Aorta (tissue), 5 donors: Measurements from ENCODE around the gene CREB3L2. TPM values are rescaled to one million over a fixed set of nuclear protein-coding genes. Genes with fewer than 3 reads are reported as not detected.

Experiments used
- ATAC-seq: fragments of 200-7000 bp; cut with Tn5 transposase; one replicate; pipeline ENCODE4 v1.9.1; 2022; ENCODE audit warnings: moderate library complexity; ENCODE audit not compliant: low FRiP score
- DNase-seq, 2 donors: peaks; one replicate each; pipeline ENCODE4 v3.0.0-alpha.2; 2020
- H3K27ac ChIP-seq, 2 donors: one replicate each; pipeline ENCODE4 v1.5.1; 2013; ENCODE audit warnings: low read length in 2 of 2, mild to moderate bottlenecking in 2 of 2, moderate library complexity in 2 of 2, control low read depth in 1 of 2, inconsistent platforms in 1 of 2, low read depth in 1 of 2
- H3K27me3 ChIP-seq, 2 donors: one replicate each; pipeline ENCODE4 v1.6.1; 2013; ENCODE audit warnings: control low read depth in 1 of 2, low read length in 1 of 2, mild to moderate bottlenecking in 1 of 2, moderate library complexity in 1 of 2; ENCODE audit not compliant: insufficient read depth in 2 of 2, control insufficient read depth in 1 of 2
- H3K36me3 ChIP-seq, 2 donors: one replicate each; pipeline ENCODE4 v1.6.1; 2013; ENCODE audit warnings: control low read depth in 1 of 2, low read length in 1 of 2, mild to moderate bottlenecking in 1 of 2; ENCODE audit not compliant: insufficient read depth in 2 of 2, control insufficient read depth in 1 of 2
- H3K4me1 ChIP-seq, 2 donors: one replicate each; pipeline ENCODE4 v1.6.1; 2013; ENCODE audit warnings: low read length in 2 of 2, control low read depth in 1 of 2, mild to moderate bottlenecking in 1 of 2, moderate library complexity in 1 of 2; ENCODE audit not compliant: insufficient read depth in 2 of 2, control insufficient read depth in 1 of 2
- H3K4me3 ChIP-seq, 2 donors: one replicate each; pipeline ENCODE4 v1.5.1; 2013; ENCODE audit warnings: low read length in 2 of 2, control low read depth in 1 of 2, mild to moderate bottlenecking in 1 of 2
- H3K9me3 ChIP-seq: one replicate; pipeline ENCODE4 v1.6.1; 2013; ENCODE audit warnings: mild to moderate bottlenecking, low read length; ENCODE audit not compliant: control insufficient read depth
- WGBS, 2 donors: extraction: QIAGEN DNeasy Blood & Tissue Kit; methylation state at CpG; one replicate each; pipeline ENCODE4 v1.1.7; 2013; 5-methylcytosine and 5-hydroxymethylcytosine counted together
- intact Hi-C, 2 donors: fragments of 100-400 bp; cut with DNase I; formaldehyde crosslinking; loops; one replicate each; pipeline versions ENCODE4 v1.14.2 to v1.15.0; 2022
- polyA plus RNA-seq, 2 donors: library from polyadenylated mRNA; stranded (reverse); fragments of 200-250 nt; gene quantifications; one replicate each; pipeline ENCODE4 v1.2.3, GENCODE V29; 2013
- total RNA-seq, 2 donors: library from RNA; stranded (reverse); fragmentation: NEBNext Ultra II Directional; extraction: Animal tissue kit (Norgen Biotek cat#: 25700); gene quantifications; one replicate each; pipeline ENCODE4 v1.2.1, GENCODE V29; 2021
- donor health status: healthy with polysubstance abuse.
- donor health status: Bipolar disorder and iron deficiency.
- donor health status: DM: no; HTN: no; CAD: no.
- donor health status: DM: no; HTN: no; CAD: no.
- donor health status: DM: yes; HTN: yes; CAD: no.

The CREB3L2 gene
- total and polyA plus RNA-seq, 4 donors = 10.6 to 165 (median 73.7) TPM

- no peak for DNase-seq
- Histone ChIP-seq H3K4me1 (peaks cover 13 to 18% of the 10 kb centered on the region in 2 donors), H3K9me3 (no peaks in the 10 kb centered on the region), H3K27ac (peak overlapping the region in 1 of 2 donors; percentile 62), H3K27me3 (no peaks in the 10 kb centered on the region), H3K36me3 (no peaks in the 10 kb centered on the region), H3K4me3 (no peak overlapping the region)
- intact Hi-C loops = no loop called here
- 19 to 26% methylated on average over 8 of the region's 8 CpGs for WGBS, 2 donors
- ATAC-seq = no peak
These were observed 66.7 kb downstream of the CREB3L2 start for GRCh38 chr7:137934941-137935883.

- Histone ChIP-seq H3K36me3 (no peaks in the 10 kb centered on the region), H3K27ac (peak overlapping the region; percentile 37 to 74), H3K4me3 (no peak overlapping the region), H3K27me3 (no peaks in the 10 kb centered on the region), H3K9me3 (no peaks in the 10 kb centered on the region), H3K4me1 (peaks cover 10 to 17% of the 10 kb centered on the region in 2 donors)
- DNase-seq = no peak
- intact Hi-C loops = no loop called here
- ATAC-seq = no peak
- WGBS, 2 donors = 44 to 52% methylated on average over 4 of the region's 4 CpGs
These were observed 67.6 kb downstream of the CREB3L2 start for GRCh38 chr7:137934176-137934826.

DNA sequence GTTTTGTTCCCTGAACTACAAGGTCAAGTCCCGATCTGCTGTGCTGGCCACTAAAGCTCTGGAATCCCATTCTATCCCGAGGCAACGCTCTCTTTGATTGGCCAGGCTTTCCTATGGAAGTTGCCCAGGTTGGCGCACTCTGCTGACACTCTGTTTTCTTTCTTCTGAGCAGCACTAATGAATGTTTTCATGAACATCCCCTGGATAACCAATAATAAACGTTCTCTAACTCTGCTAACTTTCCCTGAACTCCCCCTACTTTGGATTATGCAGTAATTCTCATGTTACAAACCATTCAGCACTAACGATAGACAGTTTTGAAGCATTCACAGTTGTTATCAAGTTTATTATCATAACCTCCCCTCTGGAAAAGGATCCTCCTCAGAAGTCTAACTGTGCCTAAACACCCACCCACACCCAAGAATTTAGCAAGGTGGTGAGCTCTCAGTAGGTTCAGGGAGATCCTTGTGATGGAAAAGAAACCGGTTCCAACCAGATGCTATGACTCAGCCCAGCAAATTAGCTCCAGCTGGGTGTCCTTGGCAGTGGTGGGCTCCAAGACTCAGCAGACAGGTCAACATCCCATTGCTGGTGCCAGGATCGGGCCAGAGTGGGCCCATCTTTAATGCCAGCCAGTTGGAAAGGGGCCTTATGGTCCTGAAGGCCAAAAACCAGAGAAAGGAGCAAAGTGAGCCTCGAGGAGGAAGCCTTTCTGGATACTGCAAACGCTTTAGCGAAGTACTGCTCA is 68.4 kb downstream of the CREB3L2 start:
- no peaks in the 10 kb centered on the region for H3K9me3 ChIP-seq
- peaks cover 10 to 17% of the 10 kb centered on the region in 2 donors for H3K4me1 ChIP-seq
- ATAC-seq (peak; percentile 78), DNase-seq (peak; percentile 69 to 82)
- H3K4me3 ChIP-seq = no peak overlapping the region
- peak overlapping the region; percentile 74 to 97 for H3K27ac ChIP-seq
- WGBS, 2 donors = 5 to 8% methylated on average over 11 of the region's 11 CpGs
- intact Hi-C loops = no loop called here
- no peaks in the 10 kb centered on the region for H3K27me3 ChIP-seq
- H3K36me3 ChIP-seq = no peaks in the 10 kb centered on the region

GRCh38 chr7:137932881-137933269 is 69.0 kb downstream of the CREB3L2 start:
- no peaks in the 10 kb centered on the region for H3K9me3 ChIP-seq
- no peak overlapping the region for H3K4me3 ChIP-seq
- H3K36me3 ChIP-seq = no peaks in the 10 kb centered on the region
- no peaks in the 10 kb centered on the region for H3K27me3 ChIP-seq
- H3K27ac ChIP-seq = peak overlapping the region; percentile 74 to 97
- DNase-seq (no peak), ATAC-seq (peak; percentile 85)
- peaks cover 10 to 17% of the 10 kb centered on the region in 2 donors for H3K4me1 ChIP-seq
- intact Hi-C loops = no loop called here
- WGBS, 2 donors = 26 to 28% methylated on average over 5 of the region's 5 CpGs

- Histone ChIP-seq H3K4me3 (no peak overlapping the region), H3K9me3 (no peaks in the 10 kb centered on the region), H3K27ac (no peak overlapping the region), H3K4me1 (peaks cover 10 to 15% of the 10 kb centered on the region in 2 donors), H3K36me3 (no peaks in the 10 kb centered on the region), H3K27me3 (no peaks in the 10 kb centered on the region)
- ATAC-seq (no peak), DNase-seq (no peak)
- 19 to 28% methylated on average over 2 of the region's 2 CpGs for WGBS, 2 donors
- intact Hi-C loops = no loop called here
These were observed 70.1 kb downstream of the CREB3L2 start for GRCh38 chr7:137931823-137932222.

- WGBS, 2 donors = 45 to 53% methylated on average over 2 of the region's 2 CpGs
- Histone ChIP-seq H3K4me3 (no peak overlapping the region), H3K27me3 (no peaks in the 10 kb centered on the region), H3K27ac (peak overlapping the region in 1 of 2 donors; percentile 26), H3K4me1 (peaks cover 3 to 14% of the 10 kb centered on the region in 2 donors), H3K36me3 (no peaks in the 10 kb centered on the region), H3K9me3 (no peaks in the 10 kb centered on the region)
- no peak for ATAC-seq
- intact Hi-C loops = no loop called here
- DNase-seq = no peak
These were observed 71.3 kb downstream of the CREB3L2 start for GRCh38 chr7:137930581-137930980.

GRCh38 chr7:137928626-137929025 is 73.3 kb downstream of the CREB3L2 start:
- DNase-seq (no peak), ATAC-seq (no peak)
- H3K9me3 ChIP-seq = no peaks in the 10 kb centered on the region
- H3K4me3 ChIP-seq = no peak overlapping the region
- H3K4me1 ChIP-seq = peaks cover 5 to 8% of the 10 kb centered on the region in 2 donors
- WGBS, 2 donors = 91% methylated on average over 5 of the region's 5 CpGs
- no peaks in the 10 kb centered on the region for H3K36me3 ChIP-seq
- H3K27me3 ChIP-seq = no peaks in the 10 kb centered on the region
- intact Hi-C loops = no loop called here
- no peak overlapping the region for H3K27ac ChIP-seq

DNA sequence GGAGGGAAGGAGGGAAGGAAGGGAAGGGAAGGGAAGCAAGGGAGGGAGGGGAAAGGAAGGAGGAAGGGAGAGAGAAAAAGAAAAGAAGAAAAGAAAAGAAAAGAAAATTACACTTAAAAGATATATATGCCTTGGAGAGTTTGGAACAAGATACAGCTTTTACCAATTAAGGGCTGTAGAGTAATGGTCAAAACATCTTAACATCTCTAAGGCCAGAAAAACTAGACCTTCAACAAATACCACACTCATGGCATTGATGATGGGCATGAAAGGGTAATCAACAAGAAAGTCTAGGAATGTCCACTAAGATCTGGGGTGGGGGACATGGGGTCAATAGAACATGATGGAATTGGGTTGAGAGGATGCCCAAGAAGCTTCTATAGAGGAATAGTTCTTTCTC is 74.5 kb downstream of the CREB3L2 start:
- DNase-seq = no peak
- intact Hi-C loops = no loop called here
- Histone ChIP-seq H3K4me3 (no peak overlapping the region), H3K27me3 (no peaks in the 10 kb centered on the region), H3K4me1 (peaks cover 6% of the 10 kb centered on the region in 2 donors), H3K9me3 (no peaks in the 10 kb centered on the region), H3K27ac (no peak overlapping the region), H3K36me3 (no peaks in the 10 kb centered on the region)
- ATAC-seq = no peak
